GM12878 (cell line): ENCODE results near the gene SNW1.

Source experiments
- CEBPB ChIP-seq, 2 experiments: fragments of 150-350 bp in 1 of 2; IDR thresholded peaks; 2 replicates each; pipeline ENCODE4 v1.6.1; 2012 to 2014; ENCODE audit warnings: low read depth in 2 of 2, low read length in 2 of 2, borderline replicate concordance in 1 of 2, inconsistent platforms in 1 of 2
- NFIC ChIP-seq: IDR thresholded peaks from 2 replicates; pipeline ENCODE4 v1.6.1; 2012; ENCODE audit warnings: low read depth, mild to moderate bottlenecking, inconsistent platforms, low read length, moderate library complexity
- POLR2A ChIP-seq: IDR thresholded peaks from 2 replicates; pipeline ENCODE4 v1.6.1; 2011; ENCODE audit warnings: low read depth, mild to moderate bottlenecking, low read length
- SIX5 ChIP-seq: IDR thresholded peaks from 2 replicates; pipeline ENCODE4 v1.6.1; 2011; ENCODE audit warnings: mild to moderate bottlenecking, low read depth, low read length, moderate library complexity; ENCODE audit not compliant: severe bottlenecking
- TCF12 ChIP-seq: IDR thresholded peaks from 2 replicates; pipeline ENCODE4 v1.6.1; 2011; ENCODE audit warnings: low read depth, mild to moderate bottlenecking, low read length
- TF ChIP-seq, protein P1 (sequence below): IDR thresholded peaks from 2 replicates; pipeline ENCODE4 v1.6.1; 2011; ENCODE audit warnings: mild to moderate bottlenecking, low read depth, low read length, moderate library complexity; ENCODE audit not compliant: insufficient replicate concordance
- TF ChIP-seq, protein P2 (sequence below): IDR thresholded peaks from 2 replicates; pipeline ENCODE4 v1.6.1; 2012; ENCODE audit warnings: low read length, inconsistent platforms
- TF ChIP-seq, protein P3 (sequence below), 3 experiments: IDR thresholded peaks in 2 of 3; conservative IDR thresholded peaks in 1 of 3; 2 replicates each; pipeline ENCODE4 v1.5.1; 2011; ENCODE audit warnings: low read depth in 3 of 3, low read length in 3 of 3, mild to moderate bottlenecking in 3 of 3, control low read depth in 2 of 3, moderate library complexity in 2 of 3, inconsistent platforms in 1 of 3, mixed read lengths in 1 of 3; ENCODE audit not compliant: control insufficient read depth in 2 of 3, insufficient read depth in 1 of 3; ENCODE audit errors: extremely low read depth in 1 of 3

DNA sequence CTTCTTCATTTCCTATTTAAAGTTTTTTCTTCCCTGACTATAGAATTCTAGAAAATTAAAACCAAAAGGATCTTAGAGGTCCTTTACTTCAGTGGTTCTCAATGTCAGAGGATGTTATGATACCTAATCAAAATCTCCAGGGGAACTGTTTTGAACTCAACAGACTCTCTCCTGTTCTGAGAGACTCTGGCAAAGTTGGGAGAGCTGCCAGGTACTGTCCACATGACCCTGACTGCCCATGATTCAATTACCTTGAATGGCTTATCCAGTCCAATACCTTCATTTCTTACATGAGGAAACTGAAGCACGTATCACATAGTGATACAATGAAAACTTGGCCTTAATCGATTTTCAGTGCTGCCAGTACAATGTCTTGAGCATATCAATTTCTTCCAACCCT, 69.7 kb downstream of the SNW1 start:
- TF ChIP-seq POLR2A (no peak), NFIC (no peak), SIX5 (no peak), CEBPB (IDR thresholded peaks at IDR 0.05; ENCODE audit: borderline replicate concordance in 1 of 2, low read depth in 2 of 2, low read length in 2 of 2) (no peak), TCF12 (no peak)
- TF ChIP-seq, protein P1, sequence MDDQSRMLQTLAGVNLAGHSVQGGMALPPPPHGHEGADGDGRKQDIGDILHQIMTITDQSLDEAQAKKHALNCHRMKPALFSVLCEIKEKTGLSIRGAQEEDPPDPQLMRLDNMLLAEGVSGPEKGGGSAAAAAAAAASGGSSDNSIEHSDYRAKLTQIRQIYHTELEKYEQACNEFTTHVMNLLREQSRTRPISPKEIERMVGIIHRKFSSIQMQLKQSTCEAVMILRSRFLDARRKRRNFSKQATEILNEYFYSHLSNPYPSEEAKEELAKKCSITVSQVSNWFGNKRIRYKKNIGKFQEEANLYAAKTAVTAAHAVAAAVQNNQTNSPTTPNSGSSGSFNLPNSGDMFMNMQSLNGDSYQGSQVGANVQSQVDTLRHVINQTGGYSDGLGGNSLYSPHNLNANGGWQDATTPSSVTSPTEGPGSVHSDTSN, result no peak
- TF ChIP-seq, protein P2, sequence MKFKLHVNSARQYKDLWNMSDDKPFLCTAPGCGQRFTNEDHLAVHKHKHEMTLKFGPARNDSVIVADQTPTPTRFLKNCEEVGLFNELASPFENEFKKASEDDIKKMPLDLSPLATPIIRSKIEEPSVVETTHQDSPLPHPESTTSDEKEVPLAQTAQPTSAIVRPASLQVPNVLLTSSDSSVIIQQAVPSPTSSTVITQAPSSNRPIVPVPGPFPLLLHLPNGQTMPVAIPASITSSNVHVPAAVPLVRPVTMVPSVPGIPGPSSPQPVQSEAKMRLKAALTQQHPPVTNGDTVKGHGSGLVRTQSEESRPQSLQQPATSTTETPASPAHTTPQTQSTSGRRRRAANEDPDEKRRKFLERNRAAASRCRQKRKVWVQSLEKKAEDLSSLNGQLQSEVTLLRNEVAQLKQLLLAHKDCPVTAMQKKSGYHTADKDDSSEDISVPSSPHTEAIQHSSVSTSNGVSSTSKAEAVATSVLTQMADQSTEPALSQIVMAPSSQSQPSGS, result no peak
- TF ChIP-seq, protein P3, sequence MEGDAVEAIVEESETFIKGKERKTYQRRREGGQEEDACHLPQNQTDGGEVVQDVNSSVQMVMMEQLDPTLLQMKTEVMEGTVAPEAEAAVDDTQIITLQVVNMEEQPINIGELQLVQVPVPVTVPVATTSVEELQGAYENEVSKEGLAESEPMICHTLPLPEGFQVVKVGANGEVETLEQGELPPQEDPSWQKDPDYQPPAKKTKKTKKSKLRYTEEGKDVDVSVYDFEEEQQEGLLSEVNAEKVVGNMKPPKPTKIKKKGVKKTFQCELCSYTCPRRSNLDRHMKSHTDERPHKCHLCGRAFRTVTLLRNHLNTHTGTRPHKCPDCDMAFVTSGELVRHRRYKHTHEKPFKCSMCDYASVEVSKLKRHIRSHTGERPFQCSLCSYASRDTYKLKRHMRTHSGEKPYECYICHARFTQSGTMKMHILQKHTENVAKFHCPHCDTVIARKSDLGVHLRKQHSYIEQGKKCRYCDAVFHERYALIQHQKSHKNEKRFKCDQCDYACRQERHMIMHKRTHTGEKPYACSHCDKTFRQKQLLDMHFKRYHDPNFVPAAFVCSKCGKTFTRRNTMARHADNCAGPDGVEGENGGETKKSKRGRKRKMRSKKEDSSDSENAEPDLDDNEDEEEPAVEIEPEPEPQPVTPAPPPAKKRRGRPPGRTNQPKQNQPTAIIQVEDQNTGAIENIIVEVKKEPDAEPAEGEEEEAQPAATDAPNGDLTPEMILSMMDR (IDR thresholded peaks at IDR 0.05 in 2 of 3, conservative IDR thresholded peaks at IDR 0.05 in 1 of 3; ENCODE audit: control insufficient read depth in 2 of 3, extremely low read depth in 1 of 3, insufficient read depth in 1 of 3, low read depth in 3 of 3, low read length in 3 of 3), result no peak
